ENCODE results near the gene RELN.

DNA sequence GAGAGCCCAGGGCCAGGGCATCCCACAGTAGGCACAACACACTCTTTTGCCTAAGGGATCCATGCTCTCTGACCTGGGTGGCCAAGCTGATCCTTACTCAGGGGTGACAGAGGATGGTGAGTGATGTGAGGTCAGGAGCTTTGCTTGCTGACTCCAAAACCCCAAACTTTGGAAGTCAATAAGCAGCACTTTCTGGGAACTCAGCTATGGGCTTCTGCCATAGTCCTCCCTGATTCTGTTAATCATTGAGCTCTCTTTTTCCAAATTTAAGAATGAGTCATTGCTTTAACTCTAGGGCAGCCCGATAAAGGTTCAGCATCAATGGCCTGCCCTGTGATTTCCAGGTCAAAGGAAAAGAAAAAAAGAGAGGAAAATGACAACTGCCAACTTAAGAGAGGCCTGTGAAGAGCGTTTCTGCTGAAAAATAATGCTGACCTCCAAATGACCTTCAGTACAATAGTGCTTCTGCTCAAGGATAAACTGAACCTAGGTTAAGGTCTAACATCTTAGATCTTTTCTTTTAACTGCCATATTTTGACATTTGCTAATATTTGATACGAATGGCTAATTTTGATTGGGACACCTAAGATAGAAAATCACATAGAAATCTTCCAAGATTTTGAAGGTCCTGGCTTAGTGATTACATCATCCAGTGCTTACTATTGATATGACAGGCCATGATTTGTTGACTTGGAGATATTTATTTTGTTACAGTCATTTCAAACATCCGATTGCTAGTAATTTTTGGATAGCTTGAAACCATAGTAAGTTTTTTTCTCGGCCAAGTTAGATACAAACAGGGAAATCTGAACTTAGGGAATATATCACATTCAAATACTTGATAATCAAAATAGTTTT is 20.8 kb upstream of the RELN start:
- TF ChIP-seq, protein P1, sequence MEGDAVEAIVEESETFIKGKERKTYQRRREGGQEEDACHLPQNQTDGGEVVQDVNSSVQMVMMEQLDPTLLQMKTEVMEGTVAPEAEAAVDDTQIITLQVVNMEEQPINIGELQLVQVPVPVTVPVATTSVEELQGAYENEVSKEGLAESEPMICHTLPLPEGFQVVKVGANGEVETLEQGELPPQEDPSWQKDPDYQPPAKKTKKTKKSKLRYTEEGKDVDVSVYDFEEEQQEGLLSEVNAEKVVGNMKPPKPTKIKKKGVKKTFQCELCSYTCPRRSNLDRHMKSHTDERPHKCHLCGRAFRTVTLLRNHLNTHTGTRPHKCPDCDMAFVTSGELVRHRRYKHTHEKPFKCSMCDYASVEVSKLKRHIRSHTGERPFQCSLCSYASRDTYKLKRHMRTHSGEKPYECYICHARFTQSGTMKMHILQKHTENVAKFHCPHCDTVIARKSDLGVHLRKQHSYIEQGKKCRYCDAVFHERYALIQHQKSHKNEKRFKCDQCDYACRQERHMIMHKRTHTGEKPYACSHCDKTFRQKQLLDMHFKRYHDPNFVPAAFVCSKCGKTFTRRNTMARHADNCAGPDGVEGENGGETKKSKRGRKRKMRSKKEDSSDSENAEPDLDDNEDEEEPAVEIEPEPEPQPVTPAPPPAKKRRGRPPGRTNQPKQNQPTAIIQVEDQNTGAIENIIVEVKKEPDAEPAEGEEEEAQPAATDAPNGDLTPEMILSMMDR (IDR thresholded peaks at IDR 0.05 in 8 of 11, conservative IDR thresholded peaks at IDR 0.05 in 3 of 11), result no peak
- TF ChIP-seq POLR2A (IDR thresholded peaks at IDR 0.05), result no peak

Data from spleen (tissue), 7 donors.